Nephron progenitor cell (in vitro differentiated cells): ENCODE results near the gene NOS2.
"Not testable (repeated sequence)": the region's sequence is repeated elsewhere in the genome, so short reads cannot be mapped to it uniquely, and the experiment has no call there.

Experiments used
- DNase-seq: peaks from one replicate; pipeline ENCODE4 v3.0.0; 2021
- H3K27ac Mint-ChIP-seq: 2 replicates; pipeline ENCODE4 v1.8.0; 2021; ENCODE audit warnings: mild to moderate bottlenecking, moderate library complexity, mixed read lengths
- H3K27me3 Mint-ChIP-seq: 2 replicates; pipeline ENCODE4 v1.8.0; 2021; ENCODE audit warnings: mild to moderate bottlenecking, low read depth, mixed read lengths; ENCODE audit not compliant: poor library complexity
- H3K36me3 Mint-ChIP-seq: 2 replicates; pipeline ENCODE4 v1.8.0; 2021; ENCODE audit warnings: low read depth, mixed read lengths
- H3K4me1 Mint-ChIP-seq: 2 replicates; pipeline ENCODE4 v1.8.0; 2021; ENCODE audit warnings: mixed read lengths
- H3K4me3 Mint-ChIP-seq: 2 replicates; pipeline ENCODE4 v1.8.0; 2021; ENCODE audit warnings: mild to moderate bottlenecking, moderate library complexity, mixed read lengths
- H3K9me3 Mint-ChIP-seq: 2 replicates; pipeline ENCODE4 v1.8.0; 2021; ENCODE audit warnings: mild to moderate bottlenecking, moderate library complexity, mixed read lengths
- CTCF ChIP-seq: fragments of 200-600 bp; sonication (generic); IDR thresholded peaks from 2 replicates; pipeline ENCODE4 v1.5.0; 2021; ENCODE audit warnings: antibody characterized with exemption

Gene NOS2

GRCh38 chr17:27845264-27846041 is 45.1 kb upstream of the NOS2 start:
- Mint-ChIP-seq H3K9me3 (no peaks in the 10 kb centered on the region), H3K27ac (no peak overlapping the region), H3K36me3 (no peaks in the 10 kb centered on the region), H3K4me1 (no peaks in the 10 kb centered on the region), H3K4me3 (no peak overlapping the region), H3K27me3 (peaks cover 5% of the 10 kb centered on the region)
- TF ChIP-seq CTCF = no peak
- no peak for DNase-seq

GRCh38 chr17:27840688-27841087 is 40.4 kb upstream of the NOS2 start:
- H3K9me3 Mint-ChIP-seq = no peaks in the 10 kb centered on the region
- no peak overlapping the region for H3K4me3 Mint-ChIP-seq
- no peaks in the 10 kb centered on the region for H3K27me3 Mint-ChIP-seq
- no peak overlapping the region for H3K27ac Mint-ChIP-seq
- no peaks in the 10 kb centered on the region for H3K36me3 Mint-ChIP-seq
- no peaks in the 10 kb centered on the region for H3K4me1 Mint-ChIP-seq
- no peak for TF ChIP-seq CTCF
- DNase-seq = no peak

- not testable (repeated sequence) for H3K27ac Mint-ChIP-seq, H3K36me3 Mint-ChIP-seq, H3K27me3 Mint-ChIP-seq, DNase-seq, H3K4me3 Mint-ChIP-seq, H3K4me1 Mint-ChIP-seq, H3K9me3 Mint-ChIP-seq
Measured at GRCh38 chr17:27840406-27840678, 40.0 kb upstream of the NOS2 start.

- H3K27me3 Mint-ChIP-seq, H3K9me3 Mint-ChIP-seq, H3K36me3 Mint-ChIP-seq: not testable (repeated sequence)
Measured at GRCh38 chr17:27839571-27840405, 39.5 kb upstream of the NOS2 start.

GRCh38 chr17:27838607-27839006 is 38.3 kb upstream of the NOS2 start:
- not testable (repeated sequence) for H3K4me1 Mint-ChIP-seq, H3K27ac Mint-ChIP-seq, H3K4me3 Mint-ChIP-seq, H3K27me3 Mint-ChIP-seq, H3K9me3 Mint-ChIP-seq, DNase-seq, H3K36me3 Mint-ChIP-seq

More at GRCh38 chr17:27839571-27840405, 39.5 kb upstream of the NOS2 start:
- DNase-seq, H3K27ac Mint-ChIP-seq, H3K4me3 Mint-ChIP-seq, H3K4me1 Mint-ChIP-seq: not testable (repeated sequence)

GRCh38 chr17:27837769-27838168 is 37.4 kb upstream of the NOS2 start:
- not testable (repeated sequence) for H3K4me3 Mint-ChIP-seq, H3K27ac Mint-ChIP-seq, H3K36me3 Mint-ChIP-seq, H3K9me3 Mint-ChIP-seq, H3K27me3 Mint-ChIP-seq, DNase-seq, H3K4me1 Mint-ChIP-seq

- TF ChIP-seq CTCF = no peak
- H3K27ac Mint-ChIP-seq = no peak overlapping the region
- no peak overlapping the region for H3K4me3 Mint-ChIP-seq
- H3K27me3 Mint-ChIP-seq = no peaks in the 10 kb centered on the region
- H3K4me1 Mint-ChIP-seq = no peaks in the 10 kb centered on the region
- H3K9me3 Mint-ChIP-seq = peaks cover 5% of the 10 kb centered on the region
- no peaks in the 10 kb centered on the region for H3K36me3 Mint-ChIP-seq
- no peak for DNase-seq
Measured at GRCh38 chr17:27836651-27837050, 36.3 kb upstream of the NOS2 start.

GRCh38 chr17:27834571-27834970 is 34.2 kb upstream of the NOS2 start:
- Mint-ChIP-seq H3K4me3 (no peak overlapping the region), H3K27me3 (no peaks in the 10 kb centered on the region), H3K9me3 (peaks cover 5% of the 10 kb centered on the region), H3K36me3 (no peaks in the 10 kb centered on the region), H3K4me1 (no peaks in the 10 kb centered on the region), H3K27ac (no peak overlapping the region)
- no peak for TF ChIP-seq CTCF
- DNase-seq = no peak
